ENCODE measurements around the gene THOC5.

GRCh38 chr22:29457730-29458129 is 95.8 kb downstream of the THOC5 start:
- no peak for TF ChIP-seq CTCF (conservative IDR thresholded peaks at IDR 0.05; ENCODE audit: low read length)
- no peak for TF ChIP-seq EZH2phosphoT487 (IDR thresholded peaks at IDR 0.05; ENCODE audit: borderline replicate concordance)
